HCT116 (cell line): ENCODE measurements around the gene C17orf67. TPM values are rescaled to one million over a fixed set of nuclear protein-coding genes. Genes with fewer than 3 reads are reported as not detected.

Experiments used
- ATAC-seq: fragments of 200-7000 bp; cut with Tn5 transposase; 2 replicates; pipeline ENCODE4 v1.9.1; 2020; ENCODE audit warnings: mild to moderate bottlenecking, moderate library complexity
- BruUV-seq: library from RNA; stranded (reverse); fragments of 400-500 nt; replicated peaks from 2 replicates; lab custom pipeline; 2021; lab: Mats Ljungman, UMichigan
- CTCF ChIA-PET: fragments of 300-600 bp; sonication (Branson Sonifier 250); formaldehyde crosslinking; loops from one replicate; lab custom pipeline; 2021; ENCODE audit warnings: antibody characterized with exemption; lab: Charles Lee
- POLR2A ChIA-PET: fragments of 300-600, 350-600 bp; sonication (Branson Sonifier 250); formaldehyde crosslinking; loops from one replicate; lab custom pipeline; 2021; ENCODE audit warnings: antibody characterized with exemption; lab: Charles Lee
- RAD21 ChIA-PET, 2 experiments: fragments of 300-600 bp; sonication (Branson Sonifier 250); formaldehyde crosslinking; loops; one replicate each; lab custom pipeline; 2023; ENCODE audit warnings: low total read pairs in 2 of 2; ENCODE audit not compliant: uncharacterized antibody in 2 of 2, unreplicated experiment in 2 of 2, low non-redundant PET in 1 of 2; lab: Charles Lee
- DNase-seq: peaks from one replicate; pipeline ENCODE4 v3.0.0-alpha.2; 2010; ENCODE audit warnings: low read depth, low spot score
- H2AFZ ChIP-seq: fragments of 200-600 bp; shearing (Covaris generic), sonication (generic); 2 replicates; pipeline ENCODE4 v1.6.1; 2017; ENCODE audit warnings: low read depth, mixed run types, mixed read lengths, antibody characterized with exemption, low read length; ENCODE audit not compliant: poor library complexity, severe bottlenecking
- H3K27ac ChIP-seq: 2 replicates; pipeline ENCODE4 v1.5.1; 2012; ENCODE audit warnings: low read depth, low read length
- H3K27me3 ChIP-seq: fragments of 200-600 bp; sonication (generic); 2 replicates; pipeline ENCODE4 v1.6.1; 2016; ENCODE audit warnings: mixed run types, low read length, mixed read lengths; ENCODE audit not compliant: insufficient read depth
- H3K36me3 ChIP-seq, 2 experiments: fragments of 200-500 bp in 1 of 2; fragments of 200-600 bp in 1 of 2; sonication (Bioruptor generic) in 1 of 2; sonication (generic) in 1 of 2; 2 replicates each; pipeline versions ENCODE4 v1.5.1 to v1.6.1; 2014 to 2016; ENCODE audit warnings: low read length in 2 of 2, inconsistent platforms in 1 of 2, mixed read lengths in 1 of 2, mixed run types in 1 of 2; ENCODE audit not compliant: insufficient read depth in 2 of 2, control insufficient read depth in 1 of 2
- H3K4me1 ChIP-seq, 2 experiments: fragments of 200-600 bp in 1 of 2; sonication (generic) in 1 of 2; 2 replicates each; pipeline versions ENCODE4 v1.5.1 to v1.6.1; 2012 to 2017; ENCODE audit warnings: low read length in 2 of 2, inconsistent platforms in 1 of 2, mild to moderate bottlenecking in 1 of 2, mixed read lengths in 1 of 2, mixed run types in 1 of 2, moderate library complexity in 1 of 2; ENCODE audit not compliant: insufficient read depth in 2 of 2, control insufficient read depth in 1 of 2
- H3K4me2 ChIP-seq: fragments of 200-600 bp; sonication (generic); 2 replicates; pipeline ENCODE4 v1.6.1; 2017; ENCODE audit warnings: mixed run types, low read length, mixed read lengths
- H3K4me3 ChIP-seq, 2 experiments: fragments of 200-600 bp in 1 of 2; sonication (generic) in 1 of 2; replicated peaks in 1 of 2; 2 replicates each; pipeline ENCODE4 v1.5.1; 2011 to 2016; ENCODE audit warnings: low read length in 2 of 2, control low read depth in 1 of 2, low read depth in 1 of 2, mild to moderate bottlenecking in 1 of 2, mixed read lengths in 1 of 2, mixed run types in 1 of 2
- H3K79me2 ChIP-seq: fragments of 200-600 bp; sonication (generic); 2 replicates; pipeline ENCODE4 v1.6.1; 2017; ENCODE audit warnings: mild to moderate bottlenecking, mixed run types, low read length, moderate library complexity, mixed read lengths; ENCODE audit not compliant: insufficient read depth
- H3K9ac ChIP-seq: fragments of 200-600 bp; sonication (generic); 2 replicates; pipeline ENCODE4 v1.6.1; 2016; ENCODE audit warnings: low read length, mixed read lengths
- H3K9me2 ChIP-seq: fragments of 200-600 bp; sonication (generic), shearing (Covaris generic); 2 replicates; pipeline ENCODE4 v1.6.1; 2017; ENCODE audit warnings: mixed run types, mild to moderate bottlenecking, moderate library complexity; ENCODE audit not compliant: insufficient read depth
- H3K9me3 ChIP-seq, 2 experiments: fragments of 200-500 bp in 1 of 2; fragments of 200-600 bp in 1 of 2; sonication (Bioruptor generic) in 1 of 2; sonication (generic) in 1 of 2; 2 replicates each; pipeline ENCODE4 v1.6.1; 2014 to 2017; ENCODE audit warnings: low read length in 2 of 2, mixed read lengths in 2 of 2, inconsistent platforms in 1 of 2, low read depth in 1 of 2, mild to moderate bottlenecking in 1 of 2, mixed run types in 1 of 2, moderate library complexity in 1 of 2; ENCODE audit not compliant: control insufficient read depth in 1 of 2, insufficient read depth in 1 of 2
- H4K20me1 ChIP-seq: fragments of 200-600 bp; sonication (generic), shearing (Covaris generic); 2 replicates; pipeline ENCODE4 v1.6.1; 2017; ENCODE audit warnings: mixed run types, mild to moderate bottlenecking, moderate library complexity; ENCODE audit not compliant: insufficient read depth
- CBX3 ChIP-seq: IDR thresholded peaks from 2 replicates; pipeline ENCODE4 v1.6.1; 2012; ENCODE audit warnings: low read depth
- CEBPB ChIP-seq: IDR thresholded peaks from 2 replicates; pipeline ENCODE4 v1.6.1; 2012; ENCODE audit warnings: low read depth
- EGR1 ChIP-seq: IDR thresholded peaks from 2 replicates; pipeline ENCODE4 v1.6.1; 2012; ENCODE audit warnings: low read depth
- EZH2 ChIP-seq: fragments of 200-600 bp; sonication (generic); IDR thresholded peaks from 2 replicates; pipeline ENCODE4 v1.6.1; 2017; ENCODE audit warnings: antibody characterized with exemption, mixed run types
- FOSL1 ChIP-seq: IDR thresholded peaks from 2 replicates; pipeline ENCODE4 v1.6.1; 2012; ENCODE audit warnings: low read depth
- JUND ChIP-seq: IDR thresholded peaks from 2 replicates; pipeline ENCODE4 v1.6.1; 2012
- POLR2A ChIP-seq: IDR thresholded peaks from 2 replicates; pipeline ENCODE4 v1.7.0; 2011; ENCODE audit warnings: borderline replicate concordance; ENCODE audit not compliant: insufficient read depth, insufficient read length; ENCODE audit errors: extremely low read depth
- POLR2AphosphoS5 ChIP-seq: IDR thresholded peaks from 2 replicates; pipeline ENCODE4 v1.6.1; 2011; ENCODE audit warnings: mild to moderate bottlenecking, low read depth, low read length, moderate library complexity
- RAD21 ChIP-seq: IDR thresholded peaks from 2 replicates; pipeline ENCODE4 v1.6.1; 2012; ENCODE audit warnings: low read depth, mild to moderate bottlenecking
- SIN3A ChIP-seq: IDR thresholded peaks from 2 replicates; pipeline ENCODE4 v1.6.1; 2012; ENCODE audit warnings: low read depth
- SP1 ChIP-seq: IDR thresholded peaks from 2 replicates; pipeline ENCODE4 v1.6.1; 2012; ENCODE audit warnings: low read depth
- SRF ChIP-seq: IDR thresholded peaks from 2 replicates; pipeline ENCODE4 v1.6.1; 2012; ENCODE audit warnings: low read depth
- TCF7L2 ChIP-seq: IDR thresholded peaks from 2 replicates; pipeline ENCODE4 v1.7.0; 2011; ENCODE audit warnings: borderline replicate concordance, inconsistent platforms; ENCODE audit not compliant: insufficient read depth, insufficient read length; ENCODE audit errors: extremely low read depth
- YY1 ChIP-seq: IDR thresholded peaks from 2 replicates; pipeline ENCODE4 v1.6.1; 2011; ENCODE audit warnings: low read length, low read depth, moderate library complexity, mild to moderate bottlenecking; ENCODE audit not compliant: insufficient replicate concordance; ENCODE audit errors: extremely low read depth
- ZNF274 ChIP-seq: fragments of 200-500 bp; sonication (Bioruptor generic); IDR thresholded peaks from 2 replicates; pipeline ENCODE4 v1.6.1; 2014; ENCODE audit warnings: mild to moderate bottlenecking, low read depth, low read length, inconsistent platforms
- intact Hi-C: fragments of 100-400 bp; cut with micrococcal nuclease; formaldehyde crosslinking; loops from 2 replicates; pipeline ENCODE4 v1.10.0; 2022
- total RNA-seq: library from RNA; stranded (reverse); gene quantifications from one replicate; pipeline ENCODE4 v1.2.1, GENCODE V29; 2021; ENCODE audit not compliant: unreplicated experiment
- TF ChIP-seq, protein P1 (sequence below): IDR thresholded peaks from 2 replicates; pipeline ENCODE4 v1.6.1; 2011; ENCODE audit warnings: mild to moderate bottlenecking, low read length, moderate library complexity; ENCODE audit not compliant: insufficient replicate concordance; ENCODE audit errors: extremely low read depth
- TF ChIP-seq, protein P2 (sequence below): IDR thresholded peaks from 2 replicates; pipeline ENCODE4 v1.6.1; 2012

C17orf67 gene
- total RNA-seq, 1 experiment from 2014 or later, result 0.84 TPM

DNA sequence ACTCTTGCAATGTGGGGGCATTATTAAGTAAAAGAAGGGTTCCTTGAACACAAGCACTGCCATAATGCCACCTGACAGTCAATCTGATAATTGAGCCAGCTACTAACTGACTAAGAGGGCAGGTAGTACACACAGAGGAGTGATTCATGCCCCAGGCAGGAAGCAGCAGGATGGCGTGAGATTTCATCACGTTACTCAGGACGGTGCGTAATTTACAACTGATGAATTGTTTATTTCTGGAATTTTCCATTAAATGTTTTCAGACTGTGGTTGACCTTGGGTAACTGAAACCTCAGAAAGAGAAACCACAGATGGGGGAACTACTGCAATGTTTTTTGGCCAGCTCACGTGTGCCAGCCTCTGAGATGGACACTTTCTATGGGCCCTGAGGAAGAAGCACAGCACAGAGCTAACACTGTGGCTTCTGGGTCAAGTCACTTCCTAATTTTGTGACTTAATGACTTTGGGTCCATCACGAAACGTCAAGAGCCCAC is 46.7 kb downstream of the C17orf67 start:
- no peaks in the 10 kb centered on the region for H3K27me3 ChIP-seq
- H2AFZ ChIP-seq, result peak overlapping the region; percentile 84
- ChIA-PET POLR2A (interaction anchor here (0.6 to 2.7 kb wide), 7 partner anchors 11 to 287 kb away, joined by 3 to 20 read pairs (median 3); partner anchors contain the start of genes C17orf67, DGKE and TRIM25), CTCF (interaction anchor here (0.6 to 1.3 kb wide), 3 partner anchors 32 to 287 kb away, joined by 3 to 5 read pairs (median 5); partner anchors contain the start of gene COIL), RAD21 (no interaction called here)
- ATAC-seq (peak; percentile 94), DNase-seq (peak; percentile 90)
- H3K9ac ChIP-seq, result peak overlapping the region; percentile 4; the same call in 1 of the 2 replicates
- peaks cover 26 to 28% of the 10 kb centered on the region in 2 experiments for H3K4me1 ChIP-seq
- H3K79me2 ChIP-seq, result no peaks in the 10 kb centered on the region
- H3K36me3 ChIP-seq, result no peaks in the 10 kb centered on the region
- TF ChIP-seq JUND (peak; percentile 92), SP1 (peak; percentile 97), CBX3 (peak; percentile 79), EZH2 (no peak), YY1 (peak; percentile 82), CEBPB (peak; percentile 96), EGR1 (no peak; the same call in 1 of the 2 replicates), POLR2A (no peak), SIN3A (0 out of 2 replicates have a peak, but pooled peaks have one; percentile 56), RAD21 (peak; percentile 7; the same call in 1 of the 2 replicates), FOSL1 (peak; percentile 86), ZNF274 (no peak), SRF (peak; percentile 49; the same call in 1 of the 2 replicates), TCF7L2 (peak; percentile 30), POLR2AphosphoS5 (peak; percentile 65; the same call in 1 of the 2 replicates)
- TF ChIP-seq, protein P1, sequence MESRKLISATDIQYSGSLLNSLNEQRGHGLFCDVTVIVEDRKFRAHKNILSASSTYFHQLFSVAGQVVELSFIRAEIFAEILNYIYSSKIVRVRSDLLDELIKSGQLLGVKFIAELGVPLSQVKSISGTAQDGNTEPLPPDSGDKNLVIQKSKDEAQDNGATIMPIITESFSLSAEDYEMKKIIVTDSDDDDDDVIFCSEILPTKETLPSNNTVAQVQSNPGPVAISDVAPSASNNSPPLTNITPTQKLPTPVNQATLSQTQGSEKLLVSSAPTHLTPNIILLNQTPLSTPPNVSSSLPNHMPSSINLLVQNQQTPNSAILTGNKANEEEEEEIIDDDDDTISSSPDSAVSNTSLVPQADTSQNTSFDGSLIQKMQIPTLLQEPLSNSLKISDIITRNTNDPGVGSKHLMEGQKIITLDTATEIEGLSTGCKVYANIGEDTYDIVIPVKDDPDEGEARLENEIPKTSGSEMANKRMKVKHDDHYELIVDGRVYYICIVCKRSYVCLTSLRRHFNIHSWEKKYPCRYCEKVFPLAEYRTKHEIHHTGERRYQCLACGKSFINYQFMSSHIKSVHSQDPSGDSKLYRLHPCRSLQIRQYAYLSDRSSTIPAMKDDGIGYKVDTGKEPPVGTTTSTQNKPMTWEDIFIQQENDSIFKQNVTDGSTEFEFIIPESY, result peak; percentile 25
- TF ChIP-seq, protein P2, sequence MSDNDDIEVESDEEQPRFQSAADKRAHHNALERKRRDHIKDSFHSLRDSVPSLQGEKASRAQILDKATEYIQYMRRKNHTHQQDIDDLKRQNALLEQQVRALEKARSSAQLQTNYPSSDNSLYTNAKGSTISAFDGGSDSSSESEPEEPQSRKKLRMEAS, result peak; percentile 80
- peak overlapping the region; percentile 56 for H3K4me2 ChIP-seq
- H4K20me1 ChIP-seq, result no peaks in the 10 kb centered on the region
- H3K4me3 ChIP-seq, result peak overlapping the region in 1 of 2 experiments; percentile 8; a peak in 1 of 4 replicates
- intact Hi-C loops, result loop anchor here (10.0 kb wide), 1 partner anchor 1032 kb away; the partner anchor contains the start of gene PCTP
- H3K27ac ChIP-seq, result peak overlapping the region; percentile 16; the same call in 1 of the 2 replicates
- no peaks in the 10 kb centered on the region for H3K9me3 ChIP-seq
- no TSS peak for BruUV-seq
- H3K9me2 ChIP-seq, result no peaks in the 10 kb centered on the region
